SIG-M5 treated with dmso at 0.1 percent for 504 hours (cell line): ENCODE results near the gene LGALS4.
"Not testable (repeated sequence)": the region's sequence is repeated elsewhere in the genome, so short reads cannot be mapped to it uniquely, and the experiment has no call there.

Experiments
- DNase-seq: peaks from one replicate; lab custom pipeline; 2025; ENCODE audit not compliant: unreplicated experiment; lab: John Stamatoyannopoulos, UW

The LGALS4 gene

GRCh38 chr19:38800577-38801347 is 12.0 kb downstream of the LGALS4 start:
- no peak for DNase-seq

DNA sequence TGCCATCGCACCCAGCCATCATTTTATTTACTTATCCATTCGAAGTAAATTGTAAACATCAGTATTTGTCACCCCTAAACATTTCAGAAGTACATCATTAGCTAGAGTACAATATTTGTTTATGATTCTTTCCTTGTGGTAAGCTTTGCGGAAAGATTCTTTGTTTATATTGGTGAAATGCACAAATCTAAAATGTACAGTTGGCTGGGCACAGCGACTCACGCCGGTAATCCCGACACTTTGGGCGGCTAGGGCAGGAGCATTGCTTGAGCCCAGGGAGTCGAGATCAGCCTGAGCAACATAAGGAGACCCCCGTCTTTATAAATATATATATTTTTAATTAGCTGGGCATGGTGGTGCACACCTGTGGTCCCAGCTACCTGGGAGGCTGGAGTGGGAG is 13.6 kb downstream of the LGALS4 start:
- DNase-seq, result no peak

GRCh38 chr19:38797781-38798180 is 15.0 kb downstream of the LGALS4 start:
- not testable (repeated sequence) for DNase-seq

- DNase-seq, result no peak
Measured at GRCh38 chr19:38796154-38796553, 16.6 kb downstream of the LGALS4 start.

GRCh38 chr19:38795549-38795948 is 17.2 kb downstream of the LGALS4 start:
- no peak for DNase-seq

DNA sequence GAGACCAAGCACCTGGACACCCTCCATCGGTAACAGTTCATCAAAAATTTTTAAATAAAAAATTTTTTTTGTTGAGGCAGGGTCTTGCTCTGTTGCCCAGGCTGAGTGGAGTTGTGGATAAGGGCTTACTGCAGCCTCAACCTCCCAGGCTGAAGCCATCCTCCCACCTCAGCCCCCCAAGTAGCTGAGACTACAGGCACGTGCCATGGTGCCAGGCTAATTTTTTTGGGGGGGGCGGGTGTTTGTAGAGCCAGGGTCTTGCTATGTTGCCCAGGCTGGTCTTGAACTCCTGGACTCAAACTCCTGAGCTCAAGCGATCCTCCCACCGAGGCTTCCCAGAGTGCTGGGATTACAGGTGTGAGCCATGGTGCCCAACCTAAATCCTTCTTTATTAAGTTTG is 19.1 kb downstream of the LGALS4 start:
- no peak for DNase-seq

DNA sequence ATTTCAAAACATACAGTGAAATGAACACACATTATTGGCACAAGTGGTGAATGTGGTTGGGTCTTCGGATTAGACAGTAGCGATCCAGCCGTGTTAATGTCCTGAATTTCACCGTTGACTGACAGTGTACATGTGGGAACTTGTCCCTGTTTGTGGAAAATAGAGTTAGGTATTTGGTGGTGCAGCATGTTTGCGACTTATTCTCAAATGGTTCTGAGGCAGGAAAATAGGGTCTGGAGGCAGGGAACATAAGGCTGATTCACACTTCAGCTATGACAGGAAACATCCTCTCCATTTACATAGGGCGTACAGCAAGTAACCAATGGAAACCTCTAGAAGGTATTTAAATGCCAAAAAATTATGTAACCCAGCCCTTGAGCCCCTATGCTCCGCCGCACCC is 19.6 kb downstream of the LGALS4 start:
- no peak for DNase-seq

GRCh38 chr19:38792250-38793111 is 20.3 kb downstream of the LGALS4 start:
- DNase-seq, result no peak

DNA sequence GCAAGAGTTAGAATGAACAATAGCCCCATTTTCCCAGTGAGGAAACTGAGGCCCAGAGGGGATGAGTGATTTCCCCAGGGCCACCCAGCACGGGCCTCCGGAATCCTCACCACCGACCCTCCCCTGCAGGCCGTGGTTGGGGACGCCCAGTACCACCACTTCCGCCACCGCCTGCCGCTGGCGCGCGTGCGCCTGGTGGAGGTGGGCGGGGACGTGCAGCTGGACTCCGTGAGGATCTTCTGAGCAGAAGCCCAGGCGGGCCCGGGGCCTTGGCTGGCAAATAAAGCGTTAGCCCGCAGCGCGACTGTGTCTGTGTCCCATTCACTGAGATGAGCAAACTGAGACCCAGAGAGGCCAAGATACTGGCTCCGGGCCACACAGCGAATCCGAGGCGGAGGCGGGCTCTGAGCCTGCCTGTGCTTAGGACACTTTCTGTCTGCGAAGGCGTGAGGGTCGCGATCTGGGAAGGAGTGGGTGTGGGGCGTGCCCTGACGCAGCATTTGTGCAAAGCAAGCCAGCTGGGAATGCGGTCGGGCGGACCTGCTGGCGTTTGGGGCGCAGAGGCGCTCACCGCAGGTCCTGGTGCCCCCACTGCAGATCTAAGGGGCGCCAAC is 21.2 kb downstream of the LGALS4 start:
- not testable (repeated sequence) for DNase-seq

DNA sequence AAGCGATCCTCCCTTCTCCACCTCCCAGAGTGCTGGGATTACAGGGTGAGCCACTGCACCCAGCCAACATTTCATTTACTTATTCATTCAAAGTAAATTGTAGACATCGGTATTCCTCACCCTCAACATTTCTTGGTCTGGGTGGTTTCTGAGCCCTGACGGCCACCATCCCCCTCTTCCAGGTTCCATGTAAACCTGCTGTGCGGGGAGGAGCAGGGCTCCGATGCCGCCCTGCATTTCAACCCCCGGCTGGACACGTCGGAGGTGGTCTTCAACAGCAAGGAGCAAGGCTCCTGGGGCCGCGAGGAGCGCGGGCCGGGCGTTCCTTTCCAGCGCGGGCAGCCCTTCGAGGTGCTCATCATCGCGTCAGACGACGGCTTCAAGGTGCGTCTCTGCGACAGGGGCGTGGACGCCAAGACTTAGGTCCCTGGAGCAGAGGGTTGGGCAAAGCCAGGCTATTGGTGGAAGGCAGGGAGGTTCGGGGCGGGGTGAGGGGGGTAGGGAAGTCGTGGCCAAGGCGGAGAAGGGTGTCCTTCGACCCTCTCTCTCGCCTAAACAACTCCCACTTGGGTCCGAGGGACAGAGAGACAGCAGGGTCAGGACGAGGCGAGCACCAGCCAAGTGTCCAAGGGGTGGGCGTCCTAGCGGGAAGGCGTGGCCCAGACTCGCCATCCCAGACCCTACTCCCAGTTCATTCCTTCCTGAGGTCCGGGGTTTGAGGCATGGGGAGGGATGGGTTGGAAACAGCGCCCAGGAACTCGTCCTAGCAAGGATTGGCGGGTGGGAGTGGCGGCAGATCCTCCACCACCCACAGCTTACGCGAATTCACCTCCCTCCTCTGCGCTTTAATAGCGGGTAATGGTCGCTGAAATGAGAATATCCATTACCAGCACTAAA is 22.0 kb downstream of the LGALS4 start:
- DNase-seq, result not testable (repeated sequence)

DNA sequence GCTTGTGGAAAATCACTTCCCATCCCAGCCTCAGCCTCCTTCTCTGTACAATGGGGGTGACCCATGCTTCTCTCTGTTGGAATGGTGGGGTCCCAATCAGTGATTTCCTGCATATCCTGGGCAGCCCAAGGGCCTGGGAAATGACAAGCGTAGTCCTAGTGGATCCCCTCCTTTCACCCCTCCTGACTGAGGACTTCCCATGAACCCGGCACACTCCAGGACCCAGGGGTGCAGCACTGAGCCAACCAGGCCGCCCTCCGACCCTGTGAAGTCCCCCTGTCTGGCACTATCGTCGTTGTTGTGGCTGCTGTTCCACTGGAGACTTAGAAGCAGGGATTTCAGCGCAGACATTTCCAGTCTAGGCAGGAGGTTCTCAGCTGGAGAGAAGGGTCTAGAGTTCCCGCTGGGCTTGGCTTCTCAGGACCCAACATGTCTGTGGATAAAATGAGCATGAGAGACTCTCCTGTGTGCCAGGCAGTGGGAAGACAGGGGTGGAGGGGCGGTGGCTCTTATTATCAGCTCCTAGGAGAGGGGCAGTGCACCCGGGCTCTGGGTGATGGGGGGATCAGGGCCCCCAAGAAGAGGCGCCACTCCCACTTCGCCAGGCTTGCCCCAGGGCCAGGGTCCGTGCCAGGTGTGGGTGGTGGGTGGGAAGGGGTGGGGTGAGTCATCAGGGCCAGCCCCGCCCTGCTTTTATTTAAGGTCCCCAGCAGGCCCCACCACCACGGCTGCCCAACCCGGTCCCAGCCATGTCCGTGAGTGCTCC is 24.1 kb downstream of the LGALS4 start, which contains the start of gene LGALS7B:
LGALS7B (plus strand) TSS at position 723 of the 766 bp plus-strand sequence; CDS start at position 750, 27 bp downstream.
- no peak for DNase-seq

- no peak for DNase-seq
Measured at GRCh38 chr19:38786572-38787265, 26.0 kb downstream of the LGALS4 start.

DNA sequence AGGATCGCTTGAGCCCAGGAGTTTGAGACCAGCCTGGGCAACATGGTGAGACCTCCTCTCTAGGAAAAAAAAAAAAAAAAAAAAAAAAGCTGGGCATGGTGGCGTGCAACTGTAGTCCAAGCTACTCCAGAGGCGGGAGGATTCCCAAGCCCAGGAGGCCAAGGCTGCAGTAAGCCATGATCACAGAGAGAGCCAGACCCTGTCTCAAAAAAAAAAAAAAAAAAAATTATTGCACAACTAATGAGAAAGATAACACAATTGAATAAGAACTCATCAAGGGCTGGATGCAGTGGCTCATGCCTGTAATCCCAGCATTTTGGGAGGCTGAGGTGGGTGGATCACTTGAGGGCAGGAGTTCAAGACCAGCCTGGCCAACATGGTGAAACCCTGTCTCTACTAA is 26.7 kb downstream of the LGALS4 start:
- DNase-seq, result not testable (repeated sequence)

DNA sequence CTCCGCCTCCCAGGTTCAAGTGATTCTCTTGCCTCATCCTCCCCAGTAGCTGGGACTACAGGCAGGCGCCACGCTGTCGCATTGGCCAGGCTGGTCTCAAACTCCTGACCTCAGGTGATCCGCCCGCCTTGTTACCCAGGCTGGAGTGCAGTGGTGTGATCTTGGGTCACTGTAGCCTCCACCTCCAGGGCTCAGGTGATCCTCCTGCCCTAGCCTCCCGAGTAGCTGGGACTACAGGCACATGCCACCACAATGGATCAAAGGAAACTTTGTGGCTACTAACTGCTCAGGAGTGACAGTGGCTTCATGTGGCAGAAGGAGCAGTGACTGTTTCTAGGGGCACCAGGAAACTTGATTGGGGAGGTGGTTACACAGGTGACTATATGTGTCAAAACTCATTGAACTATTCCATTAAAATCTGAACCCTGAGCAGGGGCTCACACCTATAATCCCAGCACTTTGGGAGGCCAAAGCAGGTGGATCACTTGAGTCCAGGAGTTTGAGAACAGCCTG is 27.5 kb downstream of the LGALS4 start:
- DNase-seq, result no peak

GRCh38 chr19:38784224-38784623 is 28.5 kb downstream of the LGALS4 start:
- no peak for DNase-seq

GRCh38 chr19:38782212-38782611 is 30.5 kb downstream of the LGALS4 start:
- not testable (repeated sequence) for DNase-seq

DNA sequence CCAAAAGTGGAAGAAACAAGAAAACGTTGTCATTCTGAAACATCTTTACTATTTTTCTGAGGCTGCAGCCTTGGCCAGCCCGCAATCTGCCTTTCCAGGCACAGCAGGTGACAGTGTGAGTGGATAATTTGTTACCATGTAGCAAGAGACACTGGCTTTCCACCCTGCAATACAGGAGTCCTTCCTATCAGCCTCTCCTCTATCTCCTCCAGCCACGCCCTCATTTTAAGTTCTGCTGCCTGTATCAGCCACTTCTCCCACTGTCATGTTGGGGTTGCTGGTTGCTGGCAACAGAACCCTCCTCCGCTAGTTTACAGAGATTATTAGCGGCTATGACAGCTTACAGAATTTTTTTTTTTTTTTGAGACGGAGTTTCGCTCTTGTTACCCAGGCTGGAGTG is 31.7 kb downstream of the LGALS4 start:
- no peak for DNase-seq

GRCh38 chr19:38780443-38780842 is 32.3 kb downstream of the LGALS4 start:
- DNase-seq, result no peak

GRCh38 chr19:38778733-38779132 is 34.0 kb downstream of the LGALS4 start:
- no peak for DNase-seq
